ENCODE measurements around the gene MMP24OS. TPM values are rescaled to one million over a fixed set of nuclear protein-coding genes. Genes with fewer than 3 reads are reported as not detected.

The MMP24OS gene
- total and polyA plus RNA-seq, 5 experiments from 2014 or later: 7.6 to 85.9 (median 12.3) TPM

GRCh38 chr20:35285806-35286076, 7.8 kb upstream of the MMP24OS start:
- Mint-ChIP-seq H3K4me3 (peak overlapping the region; percentile 79 to 98 (median 94)), H3K36me3 (peaks cover 0 to 17% (median 5%) of the 10 kb centered on the region in 3 donors), H3K9me3 (no peaks in the 10 kb centered on the region), H3K27me3 (no peaks in the 10 kb centered on the region), H3K27ac (peak overlapping the region; percentile 49 to 98 (median 90)), H3K4me1 (peaks cover 20 to 32% (median 29%) of the 10 kb centered on the region in 4 donors)
- POLR2A ChIA-PET: no interaction called here
- DNase-seq (no peak), ATAC-seq (no peak)

GRCh38 chr20:35284992-35285805, 7.3 kb upstream of the MMP24OS start:
- no peaks in the 10 kb centered on the region for H3K27me3 Mint-ChIP-seq
- H3K27ac Mint-ChIP-seq: peak overlapping the region; percentile 82 to 98 (median 92)
- peak overlapping the region; percentile 79 to 98 (median 94) for H3K4me3 Mint-ChIP-seq
- ATAC-seq (no peak), DNase-seq (peak in 1 of 10 donors; percentile 34)
- H3K36me3 Mint-ChIP-seq: peaks cover 0 to 23% (median 7%) of the 10 kb centered on the region in 3 donors
- no peaks in the 10 kb centered on the region for H3K9me3 Mint-ChIP-seq
- POLR2A ChIA-PET: interaction anchor here (0.9 to 1.1 kb wide), 5 partner anchors 9 to 257 kb away, joined by 3 to 5 read pairs (median 3); partner anchors contain the start of genes EDEM2 and ERGIC3
- H3K4me1 Mint-ChIP-seq: peaks cover 21 to 34% (median 30%) of the 10 kb centered on the region in 4 donors

GRCh38 chr20:35284267-35284991, 6.5 kb upstream of the MMP24OS start, which contains the start of gene EIF6:
TSS of gene EIF6 (minus strand) at chr20:35284772. CDS start at chr20:35284487, 285 bp downstream.
- Mint-ChIP-seq H3K9me3 (no peaks in the 10 kb centered on the region), H3K36me3 (peaks cover 0 to 29% (median 10%) of the 10 kb centered on the region in 3 donors), H3K27me3 (no peaks in the 10 kb centered on the region), H3K27ac (peak within 1 kb of the TSS; percentile 82 to 98 (median 92)), H3K4me3 (peak within 1 kb of the TSS; percentile 79 to 98 (median 94)), H3K4me1 (peaks cover 22 to 39% (median 32%) of the 10 kb centered on the region in 4 donors)
- peak; percentile 35 to 84 (median 55) for DNase-seq
- peak; percentile 79 to 89 for ATAC-seq
- POLR2A ChIA-PET: interaction anchor here (0.9 to 1.2 kb wide), 7 partner anchors 8 to 1172 kb away, joined by 3 to 5 read pairs (median 3); partner anchors contain the start of genes EDEM2, EIF2S2 and ERGIC3

GRCh38 chr20:35283441-35284266, 5.7 kb upstream of the MMP24OS start:
- DNase-seq (no peak), ATAC-seq (no peak)
- POLR2A ChIA-PET: interaction anchor here (0.7 to 1.2 kb wide), 8 partner anchors 9 to 1290 kb away, joined by 3 to 7 read pairs (median 3); partner anchors contain the start of genes EDEM2, EIF2S2, ERGIC3 and TGIF2
- H3K36me3 Mint-ChIP-seq: peaks cover 0 to 37% (median 10%) of the 10 kb centered on the region in 3 donors
- peak overlapping the region; percentile 79 to 98 (median 94) for H3K4me3 Mint-ChIP-seq
- H3K27ac Mint-ChIP-seq: peak overlapping the region; percentile 80 to 98 (median 92)
- H3K4me1 Mint-ChIP-seq: peaks cover 22 to 39% (median 33%) of the 10 kb centered on the region in 4 donors
- H3K27me3 Mint-ChIP-seq: no peaks in the 10 kb centered on the region
- H3K9me3 Mint-ChIP-seq: no peaks in the 10 kb centered on the region

GRCh38 chr20:35281506-35282101, 3.7 kb upstream of the MMP24OS start:
- POLR2A ChIA-PET: no interaction called here
- DNase-seq (peak in 1 of 10 donors; percentile 28), ATAC-seq (no peak)
- peak overlapping the region in 2 of 10 donors; percentile 18 to 68 for H3K27ac Mint-ChIP-seq
- no peaks in the 10 kb centered on the region for H3K27me3 Mint-ChIP-seq
- peaks cover 29 to 51% (median 45%) of the 10 kb centered on the region in 4 donors for H3K4me1 Mint-ChIP-seq
- H3K4me3 Mint-ChIP-seq: peak overlapping the region in 3 of 10 donors; percentile 7 to 11 (median 10)
- peaks cover 0 to 40% (median 10%) of the 10 kb centered on the region in 3 donors for H3K36me3 Mint-ChIP-seq
- H3K9me3 Mint-ChIP-seq: no peaks in the 10 kb centered on the region

GRCh38 chr20:35280523-35280922, 2.6 kb upstream of the MMP24OS start:
- peak overlapping the region in 7 of 10 donors; percentile 44 to 99 (median 67) for H3K27ac Mint-ChIP-seq
- H3K4me1 Mint-ChIP-seq: peaks cover 26 to 55% (median 48%) of the 10 kb centered on the region in 4 donors
- H3K9me3 Mint-ChIP-seq: no peaks in the 10 kb centered on the region
- POLR2A ChIA-PET: no interaction called here
- DNase-seq: no peak
- H3K27me3 Mint-ChIP-seq: no peaks in the 10 kb centered on the region
- ATAC-seq: no peak
- H3K36me3 Mint-ChIP-seq: peaks cover 0 to 40% (median 10%) of the 10 kb centered on the region in 3 donors
- peak overlapping the region in 1 of 10 donors; percentile 18 for H3K4me3 Mint-ChIP-seq

- peaks cover 21 to 55% (median 42%) of the 10 kb centered on the region in 4 donors for H3K4me1 Mint-ChIP-seq
- H3K27ac Mint-ChIP-seq: peak overlapping the region; percentile 53 to 100 (median 94)
- no peak for ATAC-seq
- no peak for DNase-seq
- no peaks in the 10 kb centered on the region for H3K27me3 Mint-ChIP-seq
- no peaks in the 10 kb centered on the region for H3K9me3 Mint-ChIP-seq
- H3K4me3 Mint-ChIP-seq: peak overlapping the region in 8 of 10 donors; percentile 12 to 97 (median 40)
- peaks cover 0 to 40% (median 10%) of the 10 kb centered on the region in 3 donors for H3K36me3 Mint-ChIP-seq
- POLR2A ChIA-PET: interaction anchor here (1.3 kb wide), 1 partner anchor 8 kb away, joined by 3 read pairs; no protein-coding TSS in a partner anchor
Observed at GRCh38 chr20:35279533-35280174, 1.7 kb upstream of the MMP24OS start.

GRCh38 chr20:35279040-35279439, 1.1 kb upstream of the MMP24OS start:
- no peaks in the 10 kb centered on the region for H3K9me3 Mint-ChIP-seq
- no peaks in the 10 kb centered on the region for H3K27me3 Mint-ChIP-seq
- H3K4me3 Mint-ChIP-seq: peak overlapping the region in 6 of 10 donors; percentile 4 to 97 (median 58)
- peaks cover 22 to 56% (median 41%) of the 10 kb centered on the region in 4 donors for H3K4me1 Mint-ChIP-seq
- ATAC-seq (no peak), DNase-seq (no peak)
- peak overlapping the region in 9 of 10 donors; percentile 75 to 100 (median 94) for H3K27ac Mint-ChIP-seq
- peaks cover 0 to 40% (median 10%) of the 10 kb centered on the region in 3 donors for H3K36me3 Mint-ChIP-seq
- POLR2A ChIA-PET: interaction anchor here (0.8 to 1.3 kb wide), 2 partner anchors 9 to 26 kb away, joined by 3 read pairs; no protein-coding TSS in a partner anchor

GRCh38 chr20:35277127-35277526, 795 bp downstream of the MMP24OS start:
- peak overlapping the region; percentile 95 to 100 (median 99) for H3K27ac Mint-ChIP-seq
- H3K36me3 Mint-ChIP-seq: peaks cover 0 to 35% (median 7%) of the 10 kb centered on the region in 3 donors
- peaks cover 13 to 48% (median 30%) of the 10 kb centered on the region in 4 donors for H3K4me1 Mint-ChIP-seq
- peak overlapping the region; percentile 93 to 99 (median 97) for H3K4me3 Mint-ChIP-seq
- ATAC-seq (no peak), DNase-seq (peak in 1 of 10 donors; percentile 26)
- POLR2A ChIA-PET: interaction anchor here (0.5 to 1.6 kb wide), 13 partner anchors 8 to 677 kb away, joined by 3 to 10 read pairs (median 5); partner anchors contain the start of genes EDEM2, EIF6, FAM83C and SCAND1
- H3K27me3 Mint-ChIP-seq: no peaks in the 10 kb centered on the region
- H3K9me3 Mint-ChIP-seq: no peaks in the 10 kb centered on the region

- Mint-ChIP-seq H3K27me3 (no peaks in the 10 kb centered on the region), H3K9me3 (no peaks in the 10 kb centered on the region), H3K27ac (peak overlapping the region; percentile 95 to 100 (median 99)), H3K4me1 (peaks cover 12 to 44% (median 28%) of the 10 kb centered on the region in 4 donors), H3K36me3 (peaks cover 0 to 28% (median 5%) of the 10 kb centered on the region in 3 donors), H3K4me3 (peak overlapping the region; percentile 39 to 99 (median 96))
- peak in 1 of 10 donors; percentile 52 for DNase-seq
- no peak for ATAC-seq
- POLR2A ChIA-PET: interaction anchor here (1.1 to 1.2 kb wide), 2 partner anchors 8 to 12 kb away, joined by 3 to 4 read pairs; partner anchors contain the start of gene EIF6
Observed at GRCh38 chr20:35276408-35276807, 1.5 kb downstream of the MMP24OS start.

All from naive thymus-derived CD8-positive, alpha-beta T cell (primary cell).